HepG2 (cell line): Measurements from ENCODE around the gene TCF23. TPM values are rescaled to one million over a fixed set of nuclear protein-coding genes. Genes with fewer than 3 reads are reported as not detected.
A peak's percentile ranks its signal among the peaks of the same experiment; 100 is the strongest.

Experiments
- ATAC-seq: fragments of 200-7000 bp; cut with Tn5 transposase; 3 replicates; pipeline ENCODE4 v1.9.1; 2020; ENCODE audit warnings: mild to moderate bottlenecking, moderate library complexity
- BruUV-seq: library from RNA; stranded (reverse); fragments of 400-500 nt; replicated peaks from 2 replicates; lab custom pipeline; 2021; lab: Mats Ljungman, UMichigan
- CTCF ChIA-PET: fragments of 300-600 bp; formaldehyde crosslinking; extraction: SDS; loops from one replicate; lab custom pipeline; 2021; ENCODE audit warnings: low total read pairs, inconsistent platforms, low intra/inter-chr PET ratio; lab: Yijun Ruan, JAX
- POLR2A ChIA-PET: fragments of 350-600 bp; sonication (Branson Sonifier 250); formaldehyde crosslinking; loops from one replicate; lab custom pipeline; 2020; ENCODE audit warnings: antibody characterized with exemption, inconsistent platforms; lab: Yijun Ruan, JAX
- DNase-seq: peaks from one replicate; pipeline ENCODE4 v3.0.0-alpha.2; 2015; ENCODE audit warnings: low spot score
- FAIRE-seq: peaks from 3 replicates; lab custom pipeline; 2011; peaks lifted over from hg19 to GRCh38; lab: Jason Lieb, UNC
- H2AFZ ChIP-seq: one replicate; pipeline ENCODE4 v1.6.1; 2011; ENCODE audit warnings: low read length, inconsistent platforms
- H3K27ac ChIP-seq: fragments of 300-600 bp; 3 replicates; pipeline ENCODE4 v1.8.0; 2011; ENCODE audit warnings: mixed run types, mild to moderate bottlenecking, mixed read lengths, low read length, inconsistent platforms; ENCODE audit not compliant: insufficient read depth; ENCODE audit errors: extremely low read length
- H3K27me3 ChIP-seq, 2 experiments: fragments of 200-600 bp in 1 of 2; 2 replicates in 1 of 2; 3 replicates in 1 of 2; pipeline versions ENCODE4 v1.6.0 to v1.8.0; 2011; ENCODE audit warnings: low read length in 2 of 2, mild to moderate bottlenecking in 2 of 2, moderate library complexity in 2 of 2, inconsistent platforms in 1 of 2; ENCODE audit not compliant: insufficient read depth in 2 of 2, control insufficient read depth in 1 of 2
- H3K36me3 ChIP-seq, 2 experiments: fragments of 200-600 bp in 1 of 2; replicated peaks in 1 of 2; 2 replicates in 1 of 2; 3 replicates in 1 of 2; pipeline versions ENCODE4 v1.5.1 to v1.8.0; 2011; ENCODE audit warnings: low read length in 2 of 2, inconsistent platforms in 1 of 2; ENCODE audit not compliant: insufficient read depth in 2 of 2, control insufficient read depth in 1 of 2
- H3K4me1 ChIP-seq: 2 replicates; pipeline ENCODE4 v1.5.1; 2012; ENCODE audit warnings: low read length, inconsistent platforms; ENCODE audit not compliant: insufficient read depth
- H3K4me2 ChIP-seq: 2 replicates; pipeline ENCODE4 v1.6.0; 2011; ENCODE audit warnings: low read depth, low read length, inconsistent platforms
- H3K4me3 ChIP-seq, 3 experiments: fragments of 200-600 bp in 1 of 3; sonication (generic), shearing (Covaris generic) in 1 of 3; replicated peaks in 1 of 3; 2 replicates each; pipeline ENCODE4 v1.5.1; 2011 to 2016; ENCODE audit warnings: low read length in 3 of 3, inconsistent platforms in 2 of 3, low read depth in 2 of 3, mild to moderate bottlenecking in 2 of 3, control low read depth in 1 of 3, mixed read lengths in 1 of 3; ENCODE audit not compliant: insufficient read depth in 1 of 3
- H3K79me2 ChIP-seq: one replicate; pipeline ENCODE4 v1.6.1; 2011; ENCODE audit warnings: low read length, inconsistent platforms; ENCODE audit not compliant: insufficient read depth
- H3K9ac ChIP-seq: 2 replicates; pipeline ENCODE4 v1.6.0; 2011; ENCODE audit warnings: mild to moderate bottlenecking, low read depth, low read length, inconsistent platforms; ENCODE audit not compliant: insufficient read depth
- H3K9me3 ChIP-seq: 2 replicates; pipeline ENCODE4 v1.5.1; 2012; ENCODE audit warnings: mild to moderate bottlenecking, low read length
- H4K20me1 ChIP-seq: 2 replicates; pipeline ENCODE4 v1.6.0; 2011; ENCODE audit warnings: inconsistent platforms, mild to moderate bottlenecking, low read length, moderate library complexity; ENCODE audit not compliant: insufficient read depth
- ATF7-NPFF ChIP-seq: sonication (generic); formaldehyde crosslinking; IDR thresholded peaks from 2 replicates; pipeline ENCODE4 v1.8.1; 2023; ENCODE audit warnings: mild to moderate bottlenecking, low read depth, missing genetic modification reagents, moderate library complexity
- BHLHE40 ChIP-seq: IDR thresholded peaks from 2 replicates; pipeline ENCODE4 v1.6.1; 2011; ENCODE audit warnings: low read length, improper control_type of control experiment
- CREB1 ChIP-seq, 2 experiments: fragments of 450-650 bp in 1 of 2; IDR thresholded peaks; 2 replicates each; pipeline ENCODE4 v1.6.1; 2016 to 2017; ENCODE audit warnings: control low read depth in 1 of 2, mild to moderate bottlenecking in 1 of 2, missing compliant biosample characterization in 1 of 2, missing genetic modification characterization in 1 of 2
- FOXO1 ChIP-seq: sonication (generic); formaldehyde crosslinking; IDR thresholded peaks from 2 replicates; pipeline ENCODE4 v1.4.0; 2020; ENCODE audit warnings: missing genetic modification reagents
- KLF11 ChIP-seq: IDR thresholded peaks from 2 replicates; pipeline ENCODE4 v1.6.1; 2016; ENCODE audit warnings: missing compliant biosample characterization
- NFIC ChIP-seq: IDR thresholded peaks from 2 replicates; pipeline ENCODE4 v1.6.1; 2012; ENCODE audit warnings: mild to moderate bottlenecking, low read length, inconsistent platforms
- NFYB ChIP-seq: sonication (generic); formaldehyde crosslinking; IDR thresholded peaks from 2 replicates; pipeline ENCODE4 v1.4.0; 2020; ENCODE audit warnings: missing genetic modification reagents
- PRPF4 ChIP-seq: fragments of 200-400 bp; formaldehyde crosslinking; IDR thresholded peaks from 2 replicates; pipeline ENCODE4 v1.6.1; 2016; ENCODE audit warnings: low read length, low read depth; ENCODE audit not compliant: poor library complexity, severe bottlenecking
- STAG1 ChIP-seq: sonication (generic); formaldehyde crosslinking; IDR thresholded peaks from 2 replicates; pipeline ENCODE4 v1.4.0; 2020; ENCODE audit warnings: missing genetic modification reagents
- ZBTB21 ChIP-seq: sonication (generic); formaldehyde crosslinking; IDR thresholded peaks from 2 replicates; pipeline ENCODE4 v1.4.0; 2020; ENCODE audit warnings: missing genetic modification reagents
- ZMAT3 ChIP-seq: sonication (generic); formaldehyde crosslinking; conservative IDR thresholded peaks from 2 replicates; pipeline ENCODE4 v1.7.0; 2021; ENCODE audit warnings: missing genetic modification reagents
- ZNF746 ChIP-seq: sonication (generic); formaldehyde crosslinking; IDR thresholded peaks from 2 replicates; pipeline ENCODE4 v1.8.0; 2022; ENCODE audit warnings: mild to moderate bottlenecking, missing genetic modification reagents
- ZSCAN9 ChIP-seq: IDR thresholded peaks from 2 replicates; pipeline ENCODE4 v1.6.1; 2016; ENCODE audit warnings: borderline replicate concordance
- WGBS: methylation state at CpG from one replicate; pipeline ENCODE4 v1.1.6; 2017; ENCODE audit warnings: low lambda C conversion rate; 5-methylcytosine and 5-hydroxymethylcytosine counted together
- in situ Hi-C: cut with HindIII; loops from 2 replicates; pipeline ENCODE4 v1.10.0; 2017; ENCODE audit warnings: low pct_unique_long_range_greater_than_20kb; ENCODE audit not compliant: extremely low pct_ligation_motif_present
- intact Hi-C: fragments of 100-400 bp; cut with micrococcal nuclease; formaldehyde crosslinking; loops from one replicate; pipeline ENCODE4 v1.10.0; 2022; ENCODE audit not compliant: unreplicated experiment
- polyA plus RNA-seq, 8 experiments: library from polyadenylated mRNA; depleted of rRNA in 3 of 8; stranded (reverse) in 7 of 8; unstranded in 1 of 8; fragments of >200 nt; fragmentation: Illumina TruSeq in 4 of 8; extraction: Trizol in 4 of 8; gene quantifications; 2 replicates each; pipeline versions ENCODE4 v1.2.1 to v1.2.3, GENCODE V29; 2011 to 2016; ENCODE audit warnings: low read depth in 4 of 8, missing spikeins in 1 of 8, mixed read lengths in 1 of 8; ENCODE audit not compliant: insufficient read depth in 1 of 8
- total RNA-seq, 5 experiments: library from RNA; depleted of rRNA; stranded (reverse); fragments of >200 nt; fragmentation: Illumina TruSeq; extraction: Trizol; gene quantifications; 2 replicates each; pipeline ENCODE4 v1.2.3, GENCODE V29; 2016; ENCODE audit warnings: low read depth in 1 of 5
- TF ChIP-seq, protein P1 (sequence below): sonication (generic); formaldehyde crosslinking; IDR thresholded peaks from 2 replicates; pipeline ENCODE4 v1.4.0; 2020; ENCODE audit warnings: mild to moderate bottlenecking, missing genetic modification reagents
- TF ChIP-seq, protein P2 (sequence below): sonication (generic); formaldehyde crosslinking; IDR thresholded peaks from 2 replicates; pipeline ENCODE4 v1.4.0; 2020; ENCODE audit warnings: missing genetic modification reagents
- TF ChIP-seq, protein P3 (sequence below): sonication (generic); formaldehyde crosslinking; IDR thresholded peaks from 2 replicates; pipeline ENCODE4 v1.8.0; 2022; ENCODE audit warnings: missing genetic modification reagents, mild to moderate bottlenecking, moderate library complexity, borderline replicate concordance
- TF ChIP-seq, protein P4 (sequence below): sonication (generic); formaldehyde crosslinking; conservative IDR thresholded peaks from 2 replicates; pipeline ENCODE4 v1.8.0; 2022; ENCODE audit warnings: mild to moderate bottlenecking, moderate library complexity, missing genetic modification reagents

TCF23 gene
- total and polyA plus RNA-seq, 2 of the 13 experiments (the other 11 are each of a cell fraction or from before 2014, with no cell fraction given) = 0.02 to 1.4 TPM

DNA sequence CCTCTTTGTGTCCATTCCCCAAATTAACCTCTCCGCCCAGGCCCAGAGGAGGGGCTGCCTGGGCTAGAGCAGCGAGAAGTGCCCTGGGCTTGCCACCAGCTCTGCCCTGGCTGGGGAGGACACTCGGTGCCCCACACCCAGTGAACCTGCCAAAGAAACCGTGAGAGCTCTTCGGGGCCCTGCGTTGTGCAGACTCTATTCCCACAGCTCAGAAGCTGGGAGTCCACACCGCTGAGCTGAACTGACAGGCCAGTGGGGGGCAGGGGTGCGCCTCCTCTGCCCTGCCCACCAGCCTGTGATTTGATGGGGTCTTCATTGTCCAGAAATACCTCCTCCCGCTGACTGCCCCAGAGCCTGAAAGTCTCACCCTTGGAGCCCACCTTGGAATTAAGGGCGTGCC lies 48.8 kb upstream of the TCF23 start:
- peaks cover 21% of the 10 kb centered on the region for H3K4me1 ChIP-seq
- no peak for FAIRE-seq
- ChIA-PET POLR2A (no interaction called here), CTCF (interaction anchor here (3.3 kb wide), 1 partner anchor 92 kb away, joined by 43 read pairs; no protein-coding TSS in a partner anchor)
- peaks cover 3% of the 10 kb centered on the region for H3K79me2 ChIP-seq
- no peaks in the 10 kb centered on the region for H3K27me3 ChIP-seq
- H3K4me3 ChIP-seq = no peak overlapping the region
- H3K9ac ChIP-seq = no peak overlapping the region
- no peak overlapping the region for H2AFZ ChIP-seq
- no TSS peak for BruUV-seq
- no peak for DNase-seq
- no peak overlapping the region for H3K4me2 ChIP-seq
- in situ Hi-C loops = no loop called here
- WGBS = 94% methylated on average over 10 of the region's 10 CpGs
- no peaks in the 10 kb centered on the region for H3K9me3 ChIP-seq
- H4K20me1 ChIP-seq = no peaks in the 10 kb centered on the region
- peaks cover 4 to 33% of the 10 kb centered on the region in 2 experiments for H3K36me3 ChIP-seq
- intact Hi-C loops = no loop called here
- H3K27ac ChIP-seq = no peak overlapping the region
- no peak for ATAC-seq
- TF ChIP-seq, protein P1, sequence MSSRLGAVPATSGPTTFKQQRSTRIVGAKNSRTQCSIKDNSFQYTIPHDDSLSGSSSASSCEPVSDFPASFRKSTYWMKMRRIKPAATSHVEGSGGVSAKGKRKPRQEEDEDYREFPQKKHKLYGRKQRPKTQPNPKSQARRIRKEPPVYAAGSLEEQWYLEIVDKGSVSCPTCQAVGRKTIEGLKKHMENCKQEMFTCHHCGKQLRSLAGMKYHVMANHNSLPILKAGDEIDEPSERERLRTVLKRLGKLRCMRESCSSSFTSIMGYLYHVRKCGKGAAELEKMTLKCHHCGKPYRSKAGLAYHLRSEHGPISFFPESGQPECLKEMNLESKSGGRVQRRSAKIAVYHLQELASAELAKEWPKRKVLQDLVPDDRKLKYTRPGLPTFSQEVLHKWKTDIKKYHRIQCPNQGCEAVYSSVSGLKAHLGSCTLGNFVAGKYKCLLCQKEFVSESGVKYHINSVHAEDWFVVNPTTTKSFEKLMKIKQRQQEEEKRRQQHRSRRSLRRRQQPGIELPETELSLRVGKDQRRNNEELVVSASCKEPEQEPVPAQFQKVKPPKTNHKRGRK (CRISPR knock-in tag) = no peak
- TF ChIP-seq PRPF4 (no peak), ATF7-NPFF (CRISPR knock-in tag) (no peak), FOXO1 (CRISPR knock-in tag) (no peak), ZBTB21 (CRISPR knock-in tag) (no peak), ZSCAN9 (CRISPR knock-in tag) (no peak), ZMAT3 (CRISPR knock-in tag) (no peak), BHLHE40 (no peak), KLF11 (CRISPR knock-in tag) (no peak), CREB1 (IDR thresholded peaks at IDR 0.05) (no peak), CREB1 (CRISPR knock-in tag; IDR thresholded peaks at IDR 0.05) (no peak), NFYB (CRISPR knock-in tag) (no peak), STAG1 (CRISPR knock-in tag) (0 out of 2 replicates have a peak, but pooled peaks have one; percentile 22), NFIC (no peak), ZNF746 (CRISPR knock-in tag) (no peak)
- TF ChIP-seq, protein P2, sequence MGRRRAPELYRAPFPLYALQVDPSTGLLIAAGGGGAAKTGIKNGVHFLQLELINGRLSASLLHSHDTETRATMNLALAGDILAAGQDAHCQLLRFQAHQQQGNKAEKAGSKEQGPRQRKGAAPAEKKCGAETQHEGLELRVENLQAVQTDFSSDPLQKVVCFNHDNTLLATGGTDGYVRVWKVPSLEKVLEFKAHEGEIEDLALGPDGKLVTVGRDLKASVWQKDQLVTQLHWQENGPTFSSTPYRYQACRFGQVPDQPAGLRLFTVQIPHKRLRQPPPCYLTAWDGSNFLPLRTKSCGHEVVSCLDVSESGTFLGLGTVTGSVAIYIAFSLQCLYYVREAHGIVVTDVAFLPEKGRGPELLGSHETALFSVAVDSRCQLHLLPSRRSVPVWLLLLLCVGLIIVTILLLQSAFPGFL (CRISPR knock-in tag) = no peak
- TF ChIP-seq, protein P3, sequence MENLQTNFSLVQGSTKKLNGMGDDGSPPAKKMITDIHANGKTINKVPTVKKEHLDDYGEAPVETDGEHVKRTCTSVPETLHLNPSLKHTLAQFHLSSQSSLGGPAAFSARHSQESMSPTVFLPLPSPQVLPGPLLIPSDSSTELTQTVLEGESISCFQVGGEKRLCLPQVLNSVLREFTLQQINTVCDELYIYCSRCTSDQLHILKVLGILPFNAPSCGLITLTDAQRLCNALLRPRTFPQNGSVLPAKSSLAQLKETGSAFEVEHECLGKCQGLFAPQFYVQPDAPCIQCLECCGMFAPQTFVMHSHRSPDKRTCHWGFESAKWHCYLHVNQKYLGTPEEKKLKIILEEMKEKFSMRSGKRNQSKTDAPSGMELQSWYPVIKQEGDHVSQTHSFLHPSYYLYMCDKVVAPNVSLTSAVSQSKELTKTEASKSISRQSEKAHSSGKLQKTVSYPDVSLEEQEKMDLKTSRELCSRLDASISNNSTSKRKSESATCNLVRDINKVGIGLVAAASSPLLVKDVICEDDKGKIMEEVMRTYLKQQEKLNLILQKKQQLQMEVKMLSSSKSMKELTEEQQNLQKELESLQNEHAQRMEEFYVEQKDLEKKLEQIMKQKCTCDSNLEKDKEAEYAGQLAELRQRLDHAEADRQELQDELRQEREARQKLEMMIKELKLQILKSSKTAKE = no peak
- TF ChIP-seq, protein P4, sequence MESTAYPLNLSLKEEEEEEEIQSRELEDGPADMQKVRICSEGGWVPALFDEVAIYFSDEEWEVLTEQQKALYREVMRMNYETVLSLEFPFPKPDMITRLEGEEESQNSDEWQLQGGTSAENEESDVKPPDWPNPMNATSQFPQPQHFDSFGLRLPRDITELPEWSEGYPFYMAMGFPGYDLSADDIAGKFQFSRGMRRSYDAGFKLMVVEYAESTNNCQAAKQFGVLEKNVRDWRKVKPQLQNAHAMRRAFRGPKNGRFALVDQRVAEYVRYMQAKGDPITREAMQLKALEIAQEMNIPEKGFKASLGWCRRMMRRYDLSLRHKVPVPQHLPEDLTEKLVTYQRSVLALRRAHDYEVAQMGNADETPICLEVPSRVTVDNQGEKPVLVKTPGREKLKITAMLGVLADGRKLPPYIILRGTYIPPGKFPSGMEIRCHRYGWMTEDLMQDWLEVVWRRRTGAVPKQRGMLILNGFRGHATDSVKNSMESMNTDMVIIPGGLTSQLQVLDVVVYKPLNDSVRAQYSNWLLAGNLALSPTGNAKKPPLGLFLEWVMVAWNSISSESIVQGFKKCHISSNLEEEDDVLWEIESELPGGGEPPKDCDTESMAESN (CRISPR knock-in tag) = no peak
